Measurements from ENCODE around the gene CFI. TPM values are rescaled to one million over a fixed set of nuclear protein-coding genes. Genes with fewer than 3 reads are reported as not detected.

The CFI gene
- total and polyA plus RNA-seq, 2 of the 8 experiments (the other 6 are each of a cell fraction or from before 2014, with no cell fraction given): not detected

- CTCF ChIA-PET (ENCODE audit: partially characterized antibody): interaction anchor here (0.7 to 1.4 kb wide), 2 partner anchors 25 to 158 kb away, joined by 3 to 4 read pairs; no protein-coding TSS in a partner anchor
Measured at GRCh38 chr4:109820563-109820962, 18.8 kb upstream of the CFI start.

More at GRCh38 chr4:109820563-109820962, 18.8 kb upstream of the CFI start:
- H3K14ac ChIP-seq (ENCODE audit: insufficient read length): no peak overlapping the region
- no peak overlapping the region for H4K5ac ChIP-seq (ENCODE audit: insufficient read length, low read depth, low read length)
- no peak overlapping the region for H2BK120ac ChIP-seq (replicated peaks; ENCODE audit: low read depth, low read length)
- peaks cover 14 to 56% of the 10 kb centered on the region in 2 experiments for H3K79me2 ChIP-seq (ENCODE audit: control insufficient read depth in 1 of 2, insufficient read depth in 2 of 2, low read length in 2 of 2)
- no peaks in the 10 kb centered on the region for H3K27me3 ChIP-seq (replicated peaks in 1 of 4; ENCODE audit: control insufficient read depth in 3 of 4, extremely low read depth in 1 of 4, insufficient read depth in 3 of 4, low read length in 3 of 4)
- H3K4me3 ChIP-seq (ENCODE audit: extremely low read depth in 1 of 4, insufficient read depth in 2 of 4, low read depth in 3 of 4, low read length in 4 of 4): no peak overlapping the region
- POLR2A ChIA-PET (ENCODE audit: partially characterized antibody): interaction anchor here (0.7 kb wide), 1 partner anchor 264 kb away, joined by 3 read pairs; no protein-coding TSS in a partner anchor
- H2BK20ac ChIP-seq (ENCODE audit: low read length): no peak overlapping the region
- H3K4me1 ChIP-seq (replicated peaks in 1 of 4; ENCODE audit: control insufficient read depth in 3 of 4, insufficient read depth in 4 of 4, low read length in 3 of 4): no peaks in the 10 kb centered on the region; a peak in 1 of 7 replicates
- H4K8ac ChIP-seq (ENCODE audit: extremely low read depth, insufficient read depth, low read length): no peak overlapping the region
- no peak overlapping the region for H2BK15ac ChIP-seq (ENCODE audit: low read length)
- peaks cover 5% of the 10 kb centered on the region for H3K23me2 ChIP-seq (ENCODE audit: low read depth, low read length)
- no peak overlapping the region for H3K18ac ChIP-seq (ENCODE audit: extremely low read depth, low read length)
- no peak overlapping the region for H3K4ac ChIP-seq (replicated peaks; ENCODE audit: insufficient read length, low read depth, low read length)
- H3K4me2 ChIP-seq (ENCODE audit: insufficient read depth in 1 of 2, low read depth in 2 of 2, low read length in 2 of 2): no peak overlapping the region
- no peak for FAIRE-seq
- H3K56ac ChIP-seq (replicated peaks; ENCODE audit: insufficient read length, low read depth, low read length): no peak overlapping the region
- H2BK5ac ChIP-seq (ENCODE audit: low read depth, low read length): no peak overlapping the region
- no peak overlapping the region for H3K27ac ChIP-seq (ENCODE audit: low read depth, low read length)
- H3K79me1 ChIP-seq (ENCODE audit: low read depth, low read length): peaks cover 3% of the 10 kb centered on the region
- peaks cover 0 to 2% of the 10 kb centered on the region in 2 experiments for H4K20me1 ChIP-seq (replicated peaks in 1 of 2; ENCODE audit: control insufficient read depth in 1 of 2, insufficient read depth in 2 of 2, low read length in 2 of 2)
- H2BK12ac ChIP-seq (ENCODE audit: low read depth, low read length): no peak overlapping the region
- TF ChIP-seq RFX5 (IDR thresholded peaks at IDR 0.05; ENCODE audit: borderline replicate concordance, low read depth, low read length): no peak
- no peak for TF ChIP-seq TCF12 (IDR thresholded peaks at IDR 0.05; ENCODE audit: low read depth, low read length)
- TF ChIP-seq MAFK (IDR thresholded peaks at IDR 0.05; ENCODE audit: low read depth, low read length): no peak
- no peak for TF ChIP-seq SUZ12 (IDR thresholded peaks at IDR 0.05; ENCODE audit: low read length)
- TF ChIP-seq ASH2L (IDR thresholded peaks at IDR 0.05; ENCODE audit: low read length): no peak
- TF ChIP-seq CHD1 (IDR thresholded peaks at IDR 0.05; ENCODE audit: low read depth, low read length): no peak
- no peak overlapping the region for H2AFZ ChIP-seq (ENCODE audit: low read length)
- no peak overlapping the region for H3K23ac ChIP-seq (ENCODE audit: insufficient read length)
- peaks cover 10 to 82% (median 45%) of the 10 kb centered on the region in 4 experiments for H3K36me3 ChIP-seq (ENCODE audit: control insufficient read depth in 2 of 4, insufficient read depth in 4 of 4, low read length in 3 of 4)
- no peak for DNase-seq (ENCODE audit: low read depth in 1 of 2, low spot score in 2 of 2)
- 94% methylated on average over 2 of the region's 2 CpGs; no CpG with 5 or more reads in 1 of the 2 experiments for WGBS, 2 experiments (ENCODE audit: extremely low coverage in 1 of 2, insufficient coverage in 1 of 2, insufficient read length in 1 of 2, insufficient replicate concordance in 2 of 2, low coverage in 1 of 2, low lambda C conversion rate in 2 of 2, missing lambda C conversion rate in 1 of 2)
- H3K9ac ChIP-seq (replicated peaks in 1 of 4; ENCODE audit: extremely low read depth in 1 of 4, low read depth in 3 of 4, low read length in 3 of 4): no peak overlapping the region
- no peak overlapping the region for H4K91ac ChIP-seq (replicated peaks; ENCODE audit: insufficient read length, low read length)
- no peaks in the 10 kb centered on the region for H3K9me3 ChIP-seq (ENCODE audit: insufficient read depth in 2 of 2, low read depth in 1 of 2, low read length in 1 of 2)
- no peak overlapping the region for H2AK5ac ChIP-seq (ENCODE audit: low read depth, low read length)

All from H1 (cell line).